Measurements from ENCODE around the gene TOMM6. TPM values are rescaled to one million over a fixed set of nuclear protein-coding genes. Genes with fewer than 3 reads are reported as not detected.
A peak's percentile ranks its signal among the peaks of the same experiment; 100 is the strongest.

Gene TOMM6
- total RNA-seq, 1 experiment from 2014 or later: 292 TPM

DNA sequence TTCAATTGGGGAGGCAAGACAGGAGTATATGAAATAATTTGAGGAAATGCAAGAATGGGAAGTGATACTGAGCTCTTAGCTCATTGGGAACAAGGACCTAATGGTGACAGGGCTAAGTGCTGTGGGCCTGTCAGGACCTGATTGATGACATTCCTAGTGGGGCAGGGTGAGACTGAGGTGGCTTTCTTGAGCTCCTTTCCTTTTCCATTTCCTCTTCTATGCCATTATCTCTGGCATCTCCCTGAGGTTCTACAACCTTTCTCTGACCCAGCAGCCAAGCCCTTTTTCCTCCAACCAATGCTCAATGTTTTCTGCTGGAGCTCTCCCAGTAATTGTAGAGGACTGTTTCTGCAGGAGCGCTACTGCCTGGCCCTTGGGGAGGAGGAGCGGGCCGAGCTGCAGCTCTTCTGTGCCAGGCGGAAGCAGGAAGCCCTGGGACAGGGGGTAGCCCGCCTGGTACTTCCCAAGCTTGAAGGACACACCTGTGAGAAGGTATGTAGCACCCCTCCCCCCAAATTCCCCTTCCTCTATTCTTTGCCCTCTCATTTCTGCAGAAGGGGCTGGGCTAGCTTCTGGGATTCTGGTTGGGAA lies 2.8 kb upstream of the TOMM6 start:
- CTCF ChIA-PET: interaction anchor here (0.7 to 1.4 kb wide), 4 partner anchors 136 to 763 kb away, joined by 3 read pairs; partner anchors contain the start of genes BYSL and MED20

DNA sequence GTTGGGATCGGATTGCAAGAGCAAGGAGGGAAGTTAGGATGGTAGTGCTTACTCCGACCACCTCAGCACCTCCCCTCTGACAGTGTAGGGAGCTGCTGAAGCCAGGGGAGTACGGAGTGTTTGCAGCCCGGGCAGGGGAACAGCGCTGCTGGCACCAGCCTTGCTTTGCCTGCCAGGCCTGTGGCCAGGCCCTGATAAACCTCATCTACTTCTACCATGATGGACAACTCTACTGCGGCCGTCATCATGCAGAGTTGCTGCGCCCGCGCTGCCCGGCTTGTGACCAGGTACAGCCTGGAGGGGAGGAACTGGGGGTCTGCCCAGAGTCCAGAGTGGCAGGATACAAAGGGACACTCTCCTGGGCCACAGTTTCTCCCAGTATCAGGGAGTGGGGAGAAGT lies 2.2 kb upstream of the TOMM6 start:
- ChIA-PET RAD21 (ENCODE audit: low non-redundant PET in 1 of 2, low total read pairs in 2 of 2, uncharacterized antibody in 2 of 2, unreplicated experiment in 2 of 2) (no interaction called here), CTCF (interaction anchor here (0.7 to 3.3 kb wide), 5 partner anchors 136 to 264 kb away, joined by 3 to 31 read pairs (median 3); partner anchors contain the start of genes BYSL, MED20 and TAF8), POLR2A (no interaction called here)
- Histone ChIP-seq H2AFZ (ENCODE audit: low read depth, low read length, poor library complexity, severe bottlenecking) (no peak overlapping the region), H3K4me1 (ENCODE audit: control insufficient read depth in 1 of 2, insufficient read depth in 2 of 2, low read length in 2 of 2) (peaks cover 15 to 28% of the 10 kb centered on the region in 2 experiments), H3K36me3 (ENCODE audit: control insufficient read depth in 1 of 2, insufficient read depth in 2 of 2, low read length in 2 of 2) (peaks cover 8 to 12% of the 10 kb centered on the region in 2 experiments), H3K27ac (ENCODE audit: low read depth, low read length) (no peak overlapping the region), H4K20me1 (ENCODE audit: insufficient read depth) (no peaks in the 10 kb centered on the region), H3K9me3 (ENCODE audit: control insufficient read depth in 1 of 2, insufficient read depth in 1 of 2, low read depth in 1 of 2, low read length in 2 of 2) (no peaks in the 10 kb centered on the region), H3K4me3 (replicated peaks in 1 of 2; ENCODE audit: low read depth in 1 of 2, low read length in 2 of 2) (no peak overlapping the region), H3K27me3 (ENCODE audit: insufficient read depth, low read length) (no peaks in the 10 kb centered on the region), H3K9me2 (ENCODE audit: insufficient read depth) (no peaks in the 10 kb centered on the region), H3K9ac (ENCODE audit: low read length) (no peak overlapping the region), H3K4me2 (ENCODE audit: low read length) (peak overlapping the region; percentile 87; the same call in 1 of the 2 replicates), H3K79me2 (ENCODE audit: insufficient read depth, low read length) (peaks cover 25% of the 10 kb centered on the region)
- ATAC-seq (no peak), DNase-seq (ENCODE audit: low read depth, low spot score) (no peak)
- BruUV-seq (replicated peaks): no TSS peak
- intact Hi-C loops (cut with micrococcal nuclease): loop anchor here (5.0 to 10.0 kb wide), 3 partner anchors 152 to 430 kb away; partner anchors contain the start of gene MRPS10
- TF ChIP-seq SP1 (IDR thresholded peaks at IDR 0.05; ENCODE audit: low read depth) (no peak), EGR1 (IDR thresholded peaks at IDR 0.05; ENCODE audit: low read depth) (no peak), EZH2 (IDR thresholded peaks at IDR 0.05) (no peak), ZFX (IDR thresholded peaks at IDR 0.05) (no peak), SRF (IDR thresholded peaks at IDR 0.05; ENCODE audit: low read depth) (no peak), CEBPB (IDR thresholded peaks at IDR 0.05; ENCODE audit: low read depth) (no peak), EZH2phosphoT487 (IDR thresholded peaks at IDR 0.05; ENCODE audit: borderline replicate concordance) (no peak), CBX3 (IDR thresholded peaks at IDR 0.05; ENCODE audit: low read depth) (no peak)
- TF ChIP-seq, protein P1, sequence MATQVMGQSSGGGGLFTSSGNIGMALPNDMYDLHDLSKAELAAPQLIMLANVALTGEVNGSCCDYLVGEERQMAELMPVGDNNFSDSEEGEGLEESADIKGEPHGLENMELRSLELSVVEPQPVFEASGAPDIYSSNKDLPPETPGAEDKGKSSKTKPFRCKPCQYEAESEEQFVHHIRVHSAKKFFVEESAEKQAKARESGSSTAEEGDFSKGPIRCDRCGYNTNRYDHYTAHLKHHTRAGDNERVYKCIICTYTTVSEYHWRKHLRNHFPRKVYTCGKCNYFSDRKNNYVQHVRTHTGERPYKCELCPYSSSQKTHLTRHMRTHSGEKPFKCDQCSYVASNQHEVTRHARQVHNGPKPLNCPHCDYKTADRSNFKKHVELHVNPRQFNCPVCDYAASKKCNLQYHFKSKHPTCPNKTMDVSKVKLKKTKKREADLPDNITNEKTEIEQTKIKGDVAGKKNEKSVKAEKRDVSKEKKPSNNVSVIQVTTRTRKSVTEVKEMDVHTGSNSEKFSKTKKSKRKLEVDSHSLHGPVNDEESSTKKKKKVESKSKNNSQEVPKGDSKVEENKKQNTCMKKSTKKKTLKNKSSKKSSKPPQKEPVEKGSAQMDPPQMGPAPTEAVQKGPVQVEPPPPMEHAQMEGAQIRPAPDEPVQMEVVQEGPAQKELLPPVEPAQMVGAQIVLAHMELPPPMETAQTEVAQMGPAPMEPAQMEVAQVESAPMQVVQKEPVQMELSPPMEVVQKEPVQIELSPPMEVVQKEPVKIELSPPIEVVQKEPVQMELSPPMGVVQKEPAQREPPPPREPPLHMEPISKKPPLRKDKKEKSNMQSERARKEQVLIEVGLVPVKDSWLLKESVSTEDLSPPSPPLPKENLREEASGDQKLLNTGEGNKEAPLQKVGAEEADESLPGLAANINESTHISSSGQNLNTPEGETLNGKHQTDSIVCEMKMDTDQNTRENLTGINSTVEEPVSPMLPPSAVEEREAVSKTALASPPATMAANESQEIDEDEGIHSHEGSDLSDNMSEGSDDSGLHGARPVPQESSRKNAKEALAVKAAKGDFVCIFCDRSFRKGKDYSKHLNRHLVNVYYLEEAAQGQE (IDR thresholded peaks at IDR 0.05; ENCODE audit: low read depth): no peak
- TF ChIP-seq, protein P2, sequence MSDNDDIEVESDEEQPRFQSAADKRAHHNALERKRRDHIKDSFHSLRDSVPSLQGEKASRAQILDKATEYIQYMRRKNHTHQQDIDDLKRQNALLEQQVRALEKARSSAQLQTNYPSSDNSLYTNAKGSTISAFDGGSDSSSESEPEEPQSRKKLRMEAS (IDR thresholded peaks at IDR 0.05): no peak

More for the DNA sequence above, 2.8 kb upstream of the TOMM6 start:
- ATAC-seq (no peak), DNase-seq (ENCODE audit: low read depth, low spot score) (no peak)
- TF ChIP-seq, protein P3, sequence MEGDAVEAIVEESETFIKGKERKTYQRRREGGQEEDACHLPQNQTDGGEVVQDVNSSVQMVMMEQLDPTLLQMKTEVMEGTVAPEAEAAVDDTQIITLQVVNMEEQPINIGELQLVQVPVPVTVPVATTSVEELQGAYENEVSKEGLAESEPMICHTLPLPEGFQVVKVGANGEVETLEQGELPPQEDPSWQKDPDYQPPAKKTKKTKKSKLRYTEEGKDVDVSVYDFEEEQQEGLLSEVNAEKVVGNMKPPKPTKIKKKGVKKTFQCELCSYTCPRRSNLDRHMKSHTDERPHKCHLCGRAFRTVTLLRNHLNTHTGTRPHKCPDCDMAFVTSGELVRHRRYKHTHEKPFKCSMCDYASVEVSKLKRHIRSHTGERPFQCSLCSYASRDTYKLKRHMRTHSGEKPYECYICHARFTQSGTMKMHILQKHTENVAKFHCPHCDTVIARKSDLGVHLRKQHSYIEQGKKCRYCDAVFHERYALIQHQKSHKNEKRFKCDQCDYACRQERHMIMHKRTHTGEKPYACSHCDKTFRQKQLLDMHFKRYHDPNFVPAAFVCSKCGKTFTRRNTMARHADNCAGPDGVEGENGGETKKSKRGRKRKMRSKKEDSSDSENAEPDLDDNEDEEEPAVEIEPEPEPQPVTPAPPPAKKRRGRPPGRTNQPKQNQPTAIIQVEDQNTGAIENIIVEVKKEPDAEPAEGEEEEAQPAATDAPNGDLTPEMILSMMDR (IDR thresholded peaks at IDR 0.05 in 2 of 3, conservative IDR thresholded peaks at IDR 0.05 in 1 of 3; ENCODE audit: borderline replicate concordance in 1 of 3, insufficient read depth in 1 of 3, low read depth in 2 of 3, low read length in 2 of 3): 0 out of 6 replicates have a peak, but pooled peaks of 1 of the 3 experiments have one; percentile 1
- TF ChIP-seq, protein P2 (IDR thresholded peaks at IDR 0.05): no peak
- Histone ChIP-seq H3K27me3 (ENCODE audit: insufficient read depth, low read length) (no peaks in the 10 kb centered on the region), H3K36me3 (ENCODE audit: control insufficient read depth in 1 of 2, insufficient read depth in 2 of 2, low read length in 2 of 2) (peaks cover 4 to 7% of the 10 kb centered on the region in 2 experiments), H3K4me1 (ENCODE audit: control insufficient read depth in 1 of 2, insufficient read depth in 2 of 2, low read length in 2 of 2) (peaks cover 15 to 28% of the 10 kb centered on the region in 2 experiments), H3K4me2 (ENCODE audit: low read length) (no peak overlapping the region), H3K79me2 (ENCODE audit: insufficient read depth, low read length) (peaks cover 19% of the 10 kb centered on the region), H4K20me1 (ENCODE audit: insufficient read depth) (no peaks in the 10 kb centered on the region), H3K9me3 (ENCODE audit: control insufficient read depth in 1 of 2, insufficient read depth in 1 of 2, low read depth in 1 of 2, low read length in 2 of 2) (no peaks in the 10 kb centered on the region), H3K9me2 (ENCODE audit: insufficient read depth) (no peaks in the 10 kb centered on the region), H2AFZ (ENCODE audit: low read depth, low read length, poor library complexity, severe bottlenecking) (no peak overlapping the region), H3K4me3 (replicated peaks in 1 of 2; ENCODE audit: low read depth in 1 of 2, low read length in 2 of 2) (no peak overlapping the region), H3K9ac (ENCODE audit: low read length) (no peak overlapping the region), H3K27ac (ENCODE audit: low read depth, low read length) (no peak overlapping the region)
- BruUV-seq (replicated peaks): no TSS peak
- RAD21 ChIA-PET (ENCODE audit: low non-redundant PET in 1 of 2, low total read pairs in 2 of 2, uncharacterized antibody in 2 of 2, unreplicated experiment in 2 of 2): no interaction called here
- intact Hi-C loops (cut with micrococcal nuclease): loop anchor here (5.0 to 10.0 kb wide), 3 partner anchors 153 to 430 kb away; partner anchors contain the start of gene MRPS10
- POLR2A ChIA-PET: no interaction called here
